Measurements from ENCODE around the gene IVD. TPM values are rescaled to one million over a fixed set of nuclear protein-coding genes. Genes with fewer than 3 reads are reported as not detected.

Gene IVD
- total and polyA plus RNA-seq, 2 of the 4 experiments (the other 2 are of a cell fraction), result 31.7 to 41.1 TPM

- H4K20me1 ChIP-seq (ENCODE audit: insufficient read depth, low read length), result no peaks in the 10 kb centered on the region
- peak overlapping the region; percentile 86 for H3K4ac ChIP-seq (ENCODE audit: low read depth, low read length)
- peaks cover 8 to 22% of the 10 kb centered on the region in 2 experiments for H3K79me1 ChIP-seq (ENCODE audit: low read depth in 1 of 2, low read length in 2 of 2)
- H3K9me3 ChIP-seq (ENCODE audit: control insufficient read depth, insufficient read depth, low read length), result no peaks in the 10 kb centered on the region
- WGBS, 2 experiments (ENCODE audit: extremely low coverage in 2 of 2, insufficient read length in 1 of 2), result 0% methylated on average over 4 of the region's 4 CpGs; no CpG with 5 or more reads in 1 of the 2 experiments
- H3K36me3 ChIP-seq (ENCODE audit: control insufficient read depth, insufficient read depth, low read length), result no peaks in the 10 kb centered on the region
- peak overlapping the region; percentile 60 to 90 for H4K8ac ChIP-seq (ENCODE audit: low read depth in 2 of 2, low read length in 2 of 2)
- intact Hi-C loops (cut with micrococcal nuclease), result no loop called here
- in situ Hi-C loops (cut with MboI; ENCODE audit: low sequenced_read_pairs), result no loop called here
- H3K9me1 ChIP-seq (ENCODE audit: insufficient read depth, low read length), result peaks cover 10% of the 10 kb centered on the region; the same call in 1 of the 2 replicates
- peak overlapping the region; percentile 58; the same call in 1 of the 2 replicates for H2BK20ac ChIP-seq (ENCODE audit: low read depth, low read length)
- peak overlapping the region; percentile 75 for H3K14ac ChIP-seq (replicated peaks; ENCODE audit: low read depth, low read length)
- dilution Hi-C loops (cut with HindIII; ENCODE audit: low sequenced_read_pairs, unreplicated experiment), result no loop called here
- peak overlapping the region; percentile 75; the same call in 1 of the 2 replicates for H3K18ac ChIP-seq (ENCODE audit: low read depth, low read length)
- peak overlapping the region; percentile 80 for H3K27ac ChIP-seq (ENCODE audit: insufficient read depth, low read length)
- ChIA-PET CTCF (interaction anchor here (1.2 kb wide), 1 partner anchor 11 kb away, joined by 3 read pairs; no protein-coding TSS in a partner anchor), POLR2A (ENCODE audit: unreplicated experiment) (interaction anchor here (0.6 to 1.3 kb wide), 2 partner anchors 26 to 39 kb away, joined by 3 read pairs; partner anchors contain the start of genes CCDC9B and IVD)
- peak overlapping the region; percentile 79; the same call in 1 of the 2 replicates for H2AK5ac ChIP-seq (ENCODE audit: low read depth, low read length)
- no peak overlapping the region for H3K4me3 ChIP-seq (ENCODE audit: insufficient read depth, low read depth, low read length)
- DNase-seq, result peak; percentile 99
- H3K27me3 ChIP-seq (ENCODE audit: control insufficient read depth, insufficient read depth, low read length), result no peaks in the 10 kb centered on the region
- peak; percentile 80 for ATAC-seq (ENCODE audit: low read depth)
- H2BK15ac ChIP-seq (ENCODE audit: low read depth, low read length), result peak overlapping the region; percentile 92
- peak overlapping the region; percentile 88 for H2BK5ac ChIP-seq (ENCODE audit: low read depth, low read length, poor library complexity, severe bottlenecking)
- peak overlapping the region; percentile 89 for H4K91ac ChIP-seq (ENCODE audit: insufficient read depth, low read depth, low read length)
- peak overlapping the region; percentile 33; the same call in 1 of the 2 replicates for H3K4me2 ChIP-seq (ENCODE audit: low read depth, low read length)
- H3K56ac ChIP-seq (ENCODE audit: extremely low read depth, insufficient read depth, low read length), result peak overlapping the region; percentile 83; the same call in 1 of the 2 replicates
- H3K9ac ChIP-seq (ENCODE audit: low read depth, low read length), result no peak overlapping the region; the same call in 1 of the 2 replicates
- H2BK120ac ChIP-seq (ENCODE audit: low read depth, low read length), result peak overlapping the region; percentile 85
- H3K23ac ChIP-seq (ENCODE audit: low read depth, low read length), result peak overlapping the region; percentile 31; the same call in 1 of the 2 replicates
- H2AK9ac ChIP-seq (replicated peaks; ENCODE audit: low read depth, low read length, poor library complexity), result peak overlapping the region; percentile 47
- H4K5ac ChIP-seq (ENCODE audit: low read depth, low read length), result peak overlapping the region; percentile 31; the same call in 1 of the 2 replicates
- H3K4me1 ChIP-seq (ENCODE audit: control insufficient read depth, insufficient read depth, low read length), result peaks cover 4% of the 10 kb centered on the region
- peak overlapping the region; percentile 2 for H2AFZ ChIP-seq (replicated peaks; ENCODE audit: low read length, poor library complexity)
- BruUV-seq (replicated peaks), result no TSS peak
- TF ChIP-seq FOS (IDR thresholded peaks at IDR 0.05; ENCODE audit: low read depth, low read length) (peak; percentile 76), SMC3 (IDR thresholded peaks at IDR 0.05; ENCODE audit: low read depth, low read length) (no peak), CTCF (conservative IDR thresholded peaks at IDR 0.05; ENCODE audit: low read depth, low read length) (no peak), MXI1 (IDR thresholded peaks at IDR 0.05; ENCODE audit: borderline replicate concordance, low read depth, low read length) (0 out of 2 replicates have a peak, but pooled peaks have one; percentile 17), CEBPB (IDR thresholded peaks at IDR 0.05; ENCODE audit: low read depth, low read length) (peak; percentile 89), NFE2L2 (IDR thresholded peaks at IDR 0.05; ENCODE audit: low read depth, low read length) (peak; percentile 36; the same call in 1 of the 2 replicates), POLR2A (IDR thresholded peaks at IDR 0.05; ENCODE audit: low read depth, low read length) (no peak), CHD1 (IDR thresholded peaks at IDR 0.05; ENCODE audit: low read depth, low read length) (no peak), MAFK (IDR thresholded peaks at IDR 0.05; ENCODE audit: low read depth, low read length) (no peak), RAD21 (IDR thresholded peaks at IDR 0.05; ENCODE audit: low read length) (no peak), BHLHE40 (IDR thresholded peaks at IDR 0.05; ENCODE audit: low read depth, low read length) (peak; percentile 19; the same call in 1 of the 2 replicates), USF2 (IDR thresholded peaks at IDR 0.05; ENCODE audit: low read depth, low read length) (peak; percentile 96), RFX5 (IDR thresholded peaks at IDR 0.05; ENCODE audit: low read depth, low read length) (no peak), MAZ (IDR thresholded peaks at IDR 0.05; ENCODE audit: borderline replicate concordance, low read depth, low read length) (peak; percentile 35; the same call in 1 of the 2 replicates), RCOR1 (IDR thresholded peaks at IDR 0.05; ENCODE audit: insufficient replicate concordance, low read length) (peak; percentile 57)
These were observed 25.7 kb upstream of the IVD start for GRCh38 chr15:40379853-40380252.

All from IMR-90 (cell line).